OCI-LY3 (cell line): Measurements from ENCODE around the gene COA8.

Experiments used
- H2AFZ ChIP-seq: fragments of 200-600, 300-600 bp; shearing (Covaris generic); 2 replicates; pipeline ENCODE4 v1.6.0; 2014; ENCODE audit warnings: antibody characterized with exemption, low read depth, low read length
- H3K27ac ChIP-seq: fragments of 200-600, 300-600 bp; sonication (generic); 2 replicates; pipeline ENCODE4 v1.5.1; 2014; ENCODE audit warnings: mild to moderate bottlenecking, low read length, moderate library complexity, mixed read lengths
- H3K27me3 ChIP-seq: fragments of 200-600, 300-600 bp; sonication (generic); 2 replicates; pipeline ENCODE4 v1.6.1; 2014; ENCODE audit warnings: low read depth, low read length, mixed read lengths
- H3K36me3 ChIP-seq: fragments of 200-600, 300-600 bp; sonication (generic); replicated peaks from 2 replicates; pipeline ENCODE3; 2014; ENCODE audit warnings: low read depth, low read length, mixed read lengths
- H3K4me1 ChIP-seq: fragments of 300-600, 200-600 bp; sonication (generic); 2 replicates; pipeline ENCODE4 v1.6.1; 2014; ENCODE audit warnings: low read length, mixed read lengths
- H3K4me2 ChIP-seq: fragments of 200-600, 300-600 bp; sonication (generic); 2 replicates; pipeline ENCODE4 v1.6.1; 2014; ENCODE audit warnings: low read length, mixed read lengths
- H3K4me3 ChIP-seq: fragments of 300-600, 200-600 bp; sonication (generic); 2 replicates; pipeline ENCODE4 v1.5.1; 2014; ENCODE audit warnings: antibody characterized with exemption, mild to moderate bottlenecking, low read length, moderate library complexity
- H3K79me2 ChIP-seq: fragments of 300-600, 200-600 bp; shearing (Covaris generic); 2 replicates; pipeline ENCODE4 v1.6.1; 2014; ENCODE audit warnings: mild to moderate bottlenecking, low read length, mixed read lengths
- H3K9ac ChIP-seq: fragments of 300-600, 200-600 bp; shearing (Covaris generic); 2 replicates; pipeline ENCODE4 v1.6.0; 2014; ENCODE audit warnings: mild to moderate bottlenecking, low read length, moderate library complexity
- H3K9me3 ChIP-seq: fragments of 200-600, 300-600 bp; shearing (Covaris generic); 2 replicates; pipeline ENCODE4 v1.6.1; 2014; ENCODE audit warnings: low read length, mixed read lengths; ENCODE audit not compliant: insufficient read depth
- H4K20me1 ChIP-seq: fragments of 200-600, 300-600 bp; sonication (generic); 2 replicates; pipeline ENCODE4 v1.6.1; 2016; ENCODE audit warnings: low read length, mixed read lengths; ENCODE audit not compliant: insufficient read depth
- EZH2phosphoT487 ChIP-seq: fragments of 200-600 bp; shearing (Covaris generic); IDR thresholded peaks from 2 replicates; pipeline ENCODE4 v1.6.1; 2018; ENCODE audit warnings: antibody characterized with exemption, mixed run types, low read depth
- TF ChIP-seq, protein P1 (sequence below): fragments of 200-600, 300-600 bp; sonication (generic); IDR thresholded peaks from 2 replicates; pipeline ENCODE4 v1.5.1; 2014; ENCODE audit warnings: antibody characterized with exemption, low read length, low read depth

Gene COA8

DNA sequence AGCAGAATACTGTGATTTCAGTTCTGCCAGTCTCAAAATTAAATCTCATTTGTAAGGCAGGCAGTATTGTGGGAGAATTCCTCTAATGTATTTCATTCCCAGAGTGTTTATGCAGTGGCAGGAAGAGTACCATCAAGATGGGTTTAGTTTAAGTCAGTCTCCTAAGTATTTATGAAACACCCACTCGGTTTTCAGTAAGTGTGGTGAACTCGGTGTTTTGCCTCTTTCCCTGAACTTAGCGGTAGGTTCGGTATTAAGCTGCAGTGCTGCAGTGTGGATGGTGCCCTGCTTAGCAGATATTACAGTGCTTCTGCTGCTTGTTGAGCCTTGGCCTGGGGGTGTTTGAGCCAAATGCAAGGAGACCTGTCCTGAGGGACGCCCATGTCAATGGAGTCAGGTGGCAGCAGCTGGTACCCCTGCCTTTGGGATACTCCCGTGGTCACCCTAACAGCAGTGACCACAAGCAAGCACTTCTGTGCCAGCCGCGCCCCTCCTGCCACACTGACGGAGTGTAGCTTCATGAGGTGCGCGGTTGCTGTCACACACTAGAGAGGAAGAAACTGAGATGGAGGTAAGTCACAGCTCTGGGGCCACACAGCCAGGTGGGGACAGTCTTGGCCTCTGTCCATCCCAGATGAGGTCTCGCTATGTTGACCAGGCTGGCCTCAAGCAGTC, 15.8 kb downstream of the COA8 start:
- TF ChIP-seq, protein P1, sequence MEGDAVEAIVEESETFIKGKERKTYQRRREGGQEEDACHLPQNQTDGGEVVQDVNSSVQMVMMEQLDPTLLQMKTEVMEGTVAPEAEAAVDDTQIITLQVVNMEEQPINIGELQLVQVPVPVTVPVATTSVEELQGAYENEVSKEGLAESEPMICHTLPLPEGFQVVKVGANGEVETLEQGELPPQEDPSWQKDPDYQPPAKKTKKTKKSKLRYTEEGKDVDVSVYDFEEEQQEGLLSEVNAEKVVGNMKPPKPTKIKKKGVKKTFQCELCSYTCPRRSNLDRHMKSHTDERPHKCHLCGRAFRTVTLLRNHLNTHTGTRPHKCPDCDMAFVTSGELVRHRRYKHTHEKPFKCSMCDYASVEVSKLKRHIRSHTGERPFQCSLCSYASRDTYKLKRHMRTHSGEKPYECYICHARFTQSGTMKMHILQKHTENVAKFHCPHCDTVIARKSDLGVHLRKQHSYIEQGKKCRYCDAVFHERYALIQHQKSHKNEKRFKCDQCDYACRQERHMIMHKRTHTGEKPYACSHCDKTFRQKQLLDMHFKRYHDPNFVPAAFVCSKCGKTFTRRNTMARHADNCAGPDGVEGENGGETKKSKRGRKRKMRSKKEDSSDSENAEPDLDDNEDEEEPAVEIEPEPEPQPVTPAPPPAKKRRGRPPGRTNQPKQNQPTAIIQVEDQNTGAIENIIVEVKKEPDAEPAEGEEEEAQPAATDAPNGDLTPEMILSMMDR, result no peak
- TF ChIP-seq EZH2phosphoT487, result no peak

DNA sequence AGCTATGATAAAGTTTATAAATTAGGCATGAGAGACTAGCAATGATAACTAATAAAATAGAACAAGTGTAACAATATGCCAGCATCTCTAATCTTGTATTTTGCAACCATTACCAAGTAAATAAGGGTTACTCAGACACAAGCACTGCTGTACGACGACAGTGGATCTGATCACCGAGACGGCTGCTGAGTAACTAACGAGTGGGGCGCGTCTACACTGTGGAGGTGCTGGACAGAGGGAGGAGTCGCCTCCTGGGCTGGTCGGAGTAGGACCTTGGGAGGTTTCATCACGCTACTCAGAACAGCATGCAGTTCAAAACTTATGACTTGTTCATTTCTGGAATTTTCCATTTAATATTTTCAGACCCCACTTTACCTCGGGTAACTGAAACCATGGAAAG, 18.4 kb downstream of the COA8 start:
- H2AFZ ChIP-seq, result no peak overlapping the region
- H4K20me1 ChIP-seq, result no peaks in the 10 kb centered on the region
- no peak overlapping the region for H3K4me3 ChIP-seq
- no peak overlapping the region for H3K9ac ChIP-seq
- TF ChIP-seq, protein P1, result no peak
- TF ChIP-seq EZH2phosphoT487, result no peak
- no peaks in the 10 kb centered on the region for H3K27me3 ChIP-seq
- H3K9me3 ChIP-seq, result no peaks in the 10 kb centered on the region
- H3K36me3 ChIP-seq, result peaks cover 2% of the 10 kb centered on the region
- H3K27ac ChIP-seq, result no peak overlapping the region
- no peak overlapping the region for H3K4me2 ChIP-seq
- H3K4me1 ChIP-seq, result no peaks in the 10 kb centered on the region
- no peaks in the 10 kb centered on the region for H3K79me2 ChIP-seq

More for the DNA sequence above, 15.8 kb downstream of the COA8 start:
- H3K9me3 ChIP-seq, result no peaks in the 10 kb centered on the region
- H3K4me3 ChIP-seq, result no peak overlapping the region
- H3K79me2 ChIP-seq, result no peaks in the 10 kb centered on the region
- no peak overlapping the region for H3K27ac ChIP-seq
- H3K36me3 ChIP-seq, result peaks cover 14% of the 10 kb centered on the region
- H3K9ac ChIP-seq, result no peak overlapping the region
- H3K4me2 ChIP-seq, result no peak overlapping the region
- no peaks in the 10 kb centered on the region for H4K20me1 ChIP-seq
- H3K4me1 ChIP-seq, result no peaks in the 10 kb centered on the region
- H3K27me3 ChIP-seq, result no peaks in the 10 kb centered on the region
- no peak overlapping the region for H2AFZ ChIP-seq

DNA sequence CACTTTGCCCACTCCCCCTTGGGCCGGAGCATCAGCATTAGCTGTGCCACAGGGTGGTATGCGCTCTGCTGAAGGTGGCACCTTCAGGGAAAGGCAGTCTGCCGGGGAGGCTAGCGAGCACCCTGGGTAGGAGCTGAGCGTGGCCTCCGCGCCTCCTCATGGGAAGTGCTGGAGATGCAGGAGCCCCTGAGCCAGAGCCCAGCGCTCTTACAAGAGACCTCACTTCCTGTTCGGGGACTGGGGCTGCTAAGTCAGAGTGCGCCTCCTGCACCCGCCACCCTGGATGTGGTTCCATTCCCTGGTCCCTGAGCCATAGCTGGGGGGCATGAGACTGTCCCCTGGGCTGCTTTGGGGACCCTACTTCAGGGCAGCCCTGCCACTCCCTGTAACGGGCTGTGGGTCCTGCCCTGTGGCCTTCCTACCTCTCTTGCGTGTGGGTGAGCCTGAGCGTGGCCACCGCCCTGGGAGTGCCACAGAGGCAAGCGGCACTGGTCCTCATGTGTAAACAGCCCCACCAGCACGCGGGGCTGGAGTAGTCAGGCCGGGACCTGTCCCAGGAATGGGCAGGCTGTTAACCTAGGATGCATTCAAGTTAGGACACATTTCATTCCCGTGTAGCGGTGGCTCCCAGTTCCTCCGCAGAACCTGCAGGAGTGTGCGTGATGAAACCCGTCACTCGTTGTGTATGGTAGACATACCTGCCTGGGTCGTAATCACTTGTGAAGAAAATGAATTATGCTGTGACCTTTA, 19.4 kb downstream of the COA8 start:
- no peaks in the 10 kb centered on the region for H3K79me2 ChIP-seq
- no peaks in the 10 kb centered on the region for H3K27me3 ChIP-seq
- no peak overlapping the region for H3K4me2 ChIP-seq
- H3K27ac ChIP-seq, result no peak overlapping the region
- H3K9me3 ChIP-seq, result no peaks in the 10 kb centered on the region
- H3K36me3 ChIP-seq, result peaks cover 2% of the 10 kb centered on the region
- H2AFZ ChIP-seq, result no peak overlapping the region
- H3K4me3 ChIP-seq, result no peak overlapping the region
- TF ChIP-seq EZH2phosphoT487, result no peak
- TF ChIP-seq, protein P1, result no peak
- H3K4me1 ChIP-seq, result no peaks in the 10 kb centered on the region
- H4K20me1 ChIP-seq, result no peaks in the 10 kb centered on the region
- no peak overlapping the region for H3K9ac ChIP-seq

DNA sequence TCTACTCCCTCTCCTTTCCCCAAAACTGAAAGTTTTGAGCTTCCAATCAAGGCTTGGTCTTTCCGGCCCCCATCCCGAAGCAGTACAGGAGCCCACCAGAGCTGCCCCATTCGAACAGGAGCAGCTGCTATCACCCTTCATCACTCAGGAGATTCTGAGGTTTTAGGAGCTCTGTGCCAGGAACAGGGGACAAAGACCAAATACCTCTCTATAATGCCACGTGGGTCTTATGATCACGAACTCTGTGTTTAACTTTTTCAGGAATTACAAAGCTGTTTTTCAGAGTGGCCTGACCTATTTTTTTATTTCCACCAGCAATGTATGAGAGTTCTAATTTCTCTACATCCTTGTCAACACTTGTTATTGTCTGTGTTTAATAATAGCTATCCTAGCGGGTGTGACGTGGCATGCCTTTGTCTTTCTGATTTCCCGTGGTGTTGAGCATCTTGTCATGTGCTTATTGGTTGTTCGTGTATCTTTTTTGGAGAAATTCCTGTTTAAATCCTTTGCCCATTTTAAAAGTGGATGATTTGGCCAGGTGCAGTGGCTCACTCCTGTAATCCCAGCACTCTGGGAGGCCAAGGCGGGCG, 21.7 kb downstream of the COA8 start:
- H3K79me2 ChIP-seq, result no peaks in the 10 kb centered on the region
- no peaks in the 10 kb centered on the region for H3K27me3 ChIP-seq
- peaks cover 2% of the 10 kb centered on the region for H3K36me3 ChIP-seq
- H4K20me1 ChIP-seq, result no peaks in the 10 kb centered on the region
- H3K4me3 ChIP-seq, result no peak overlapping the region
- H3K4me2 ChIP-seq, result no peak overlapping the region
- H2AFZ ChIP-seq, result no peak overlapping the region
- no peak overlapping the region for H3K9ac ChIP-seq
- H3K9me3 ChIP-seq, result no peaks in the 10 kb centered on the region
- no peak overlapping the region for H3K27ac ChIP-seq
- no peaks in the 10 kb centered on the region for H3K4me1 ChIP-seq
- TF ChIP-seq, protein P1, result no peak
- TF ChIP-seq EZH2phosphoT487, result no peak
